Posterior vena cava (tissue), 2 donors: ENCODE data around the gene SIGLEC1. TPM values are rescaled to one million over a fixed set of nuclear protein-coding genes. Genes with fewer than 3 reads are reported as not detected.

Experiments
- DNase-seq: peaks from one replicate; pipeline ENCODE4 v3.0.0-alpha.2; 2020; ENCODE audit warnings: low spot score
- intact Hi-C, 2 donors: fragments of 100-400 bp; cut with DNase I; formaldehyde crosslinking; loops; one replicate each; pipeline versions ENCODE4 v1.14.1 to v1.14.2; 2022 to 2023
- total RNA-seq, 2 donors: library from RNA; stranded (reverse); fragmentation: NEBNext Ultra II Directional; extraction: Animal tissue kit (Norgen Biotek cat#: 25700); gene quantifications; one replicate each; pipeline ENCODE4 v1.2.1, GENCODE V29; 2021
- donor health status: DM: yes; HTN: yes; CAD: no.
- donor health status: DM: yes; HTN: yes; CAD: no.

Gene SIGLEC1
- total RNA-seq, 2 donors from 2014 or later, result 12.6 to 41.1 TPM

DNA sequence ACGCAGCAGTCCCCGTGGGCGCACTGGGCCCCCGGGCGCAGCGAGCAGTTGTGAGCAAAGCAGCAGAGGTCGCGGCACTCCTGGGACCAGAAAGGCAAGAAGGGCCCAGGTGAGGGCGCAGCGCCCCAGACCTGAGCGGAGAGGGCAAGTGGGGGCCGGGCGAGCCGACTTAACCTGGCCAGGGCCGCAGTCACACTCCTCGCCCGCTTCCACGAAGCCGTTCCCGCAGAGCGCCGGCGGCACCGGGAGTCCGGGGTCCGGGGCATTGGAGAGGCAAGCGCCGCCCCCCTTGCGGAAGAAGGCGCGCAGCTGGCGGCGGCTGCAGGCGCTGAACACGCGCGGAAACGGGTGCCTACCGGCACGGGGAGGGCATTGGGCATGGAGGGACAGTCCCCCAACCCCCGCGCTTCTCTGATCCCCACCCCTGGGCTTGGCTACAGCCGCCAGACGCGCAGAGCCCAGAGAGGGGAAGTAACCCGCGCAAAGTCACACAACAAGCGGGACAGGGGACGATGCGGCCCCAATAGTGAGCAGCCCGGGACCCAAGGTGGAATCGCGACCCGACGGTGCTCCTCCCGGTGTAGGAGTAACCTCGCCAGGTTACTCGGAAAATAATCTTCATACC lies 39.7 kb downstream of the SIGLEC1 start:
- no peak for DNase-seq
- intact Hi-C loops, result no loop called here

DNA sequence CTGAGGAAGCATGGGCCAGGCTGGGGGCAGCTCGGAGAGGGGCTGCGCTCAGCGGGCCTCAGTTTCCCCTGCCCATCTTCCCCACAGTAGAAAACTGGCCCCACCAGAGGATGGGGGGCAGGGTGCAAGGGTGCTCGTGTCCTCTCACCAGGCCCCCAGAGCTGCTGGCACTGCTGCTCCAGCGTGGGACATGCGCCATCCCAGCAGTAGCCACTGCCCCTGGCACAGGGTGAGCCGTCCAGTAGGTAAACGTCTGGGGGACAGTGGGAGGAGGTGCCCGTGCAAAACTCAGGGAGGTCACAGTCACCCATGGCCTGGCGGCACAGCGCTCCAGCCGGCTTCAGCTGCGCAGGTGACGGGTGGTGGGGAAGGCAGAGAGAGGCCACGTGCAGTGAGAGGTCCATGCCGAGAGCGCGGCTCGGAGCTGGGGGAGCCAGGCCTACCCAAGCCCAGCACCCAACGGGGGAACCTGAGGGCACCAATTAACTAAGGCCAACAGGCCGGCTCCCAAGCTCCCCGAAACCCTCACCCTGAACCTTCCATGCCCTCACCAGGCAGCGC lies 40.3 kb downstream of the SIGLEC1 start:
- intact Hi-C loops, result no loop called here
- no peak for DNase-seq

DNA sequence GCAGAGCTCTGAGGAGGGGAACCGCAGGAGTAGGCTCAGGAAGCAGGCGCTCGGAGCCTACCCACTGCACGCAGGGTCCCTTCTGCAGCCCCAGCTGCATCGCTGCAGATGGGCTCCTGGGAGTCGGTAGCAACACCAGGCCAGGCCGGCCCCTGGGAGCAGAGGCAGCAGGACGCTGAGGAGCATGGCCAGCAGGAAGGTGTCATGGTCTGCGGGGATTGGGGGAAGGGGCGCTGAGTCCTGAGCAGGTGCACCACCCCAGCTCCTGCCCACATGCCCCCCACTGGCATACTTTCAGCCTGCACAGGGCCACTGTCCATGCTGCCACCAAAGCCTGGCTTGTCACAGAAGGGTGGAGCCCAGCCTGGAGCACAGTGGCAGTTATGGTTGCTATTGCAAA lies 41.5 kb downstream of the SIGLEC1 start:
- DNase-seq, result no peak
- intact Hi-C loops, result no loop called here

DNA sequence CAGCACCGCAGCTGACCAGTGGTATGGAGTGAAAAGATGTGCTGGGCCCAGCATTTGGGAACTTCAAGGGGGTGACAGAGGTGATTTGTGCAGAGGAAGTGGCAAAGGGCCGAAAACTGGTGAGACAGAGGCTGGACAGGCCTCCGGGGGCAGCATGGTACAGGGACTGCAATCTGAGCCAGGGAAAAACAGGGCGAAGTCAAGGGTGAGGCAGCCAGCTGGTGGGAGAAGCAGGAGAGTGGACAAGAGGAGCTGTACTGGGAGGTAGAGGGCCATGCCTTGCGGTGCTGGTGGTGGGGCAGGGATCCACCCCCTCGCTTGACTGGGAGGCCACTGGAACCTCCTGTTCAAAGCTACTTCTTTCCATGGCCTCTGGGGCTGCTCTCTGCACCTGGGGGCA lies 41.9 kb downstream of the SIGLEC1 start:
- no peak for DNase-seq
- intact Hi-C loops, result no loop called here

DNA sequence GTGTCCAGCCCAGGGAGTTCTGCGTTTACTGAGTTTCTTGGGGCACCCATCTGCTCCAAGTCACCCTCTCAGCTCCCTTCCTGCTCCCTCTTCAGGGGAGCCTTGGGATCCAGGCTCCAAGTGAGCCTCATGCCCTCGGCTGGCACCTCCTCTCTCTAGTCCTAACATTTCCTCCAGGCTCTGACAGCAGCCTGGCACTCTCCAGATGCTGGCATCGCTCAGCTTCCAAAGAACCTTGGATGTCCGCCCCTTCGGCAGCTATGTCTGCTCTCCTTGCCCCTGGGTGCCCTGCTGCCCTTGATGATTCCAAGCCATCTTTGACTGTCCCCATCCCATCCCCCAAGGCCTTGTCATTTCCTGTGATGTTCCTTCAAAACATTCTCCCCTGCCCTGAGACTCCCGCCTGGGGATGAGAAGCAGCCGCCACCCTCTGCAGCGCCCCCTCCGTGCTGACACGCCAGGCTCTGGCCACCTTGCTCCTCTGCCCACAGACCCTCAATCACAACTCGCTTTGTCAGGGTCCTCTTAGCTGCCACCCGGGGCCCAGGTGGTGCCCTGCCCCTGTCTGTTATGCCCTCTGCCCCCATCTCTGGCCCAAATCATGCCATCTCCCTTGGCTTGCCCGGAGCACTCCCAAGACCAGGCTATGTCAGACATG lies 42.6 kb downstream of the SIGLEC1 start:
- DNase-seq, result no peak
- intact Hi-C loops, result loop anchor here in 1 of 2 donors (5.0 kb wide), 1 partner anchor 1018 kb away; the partner anchor contains the start of gene NOP56

DNA sequence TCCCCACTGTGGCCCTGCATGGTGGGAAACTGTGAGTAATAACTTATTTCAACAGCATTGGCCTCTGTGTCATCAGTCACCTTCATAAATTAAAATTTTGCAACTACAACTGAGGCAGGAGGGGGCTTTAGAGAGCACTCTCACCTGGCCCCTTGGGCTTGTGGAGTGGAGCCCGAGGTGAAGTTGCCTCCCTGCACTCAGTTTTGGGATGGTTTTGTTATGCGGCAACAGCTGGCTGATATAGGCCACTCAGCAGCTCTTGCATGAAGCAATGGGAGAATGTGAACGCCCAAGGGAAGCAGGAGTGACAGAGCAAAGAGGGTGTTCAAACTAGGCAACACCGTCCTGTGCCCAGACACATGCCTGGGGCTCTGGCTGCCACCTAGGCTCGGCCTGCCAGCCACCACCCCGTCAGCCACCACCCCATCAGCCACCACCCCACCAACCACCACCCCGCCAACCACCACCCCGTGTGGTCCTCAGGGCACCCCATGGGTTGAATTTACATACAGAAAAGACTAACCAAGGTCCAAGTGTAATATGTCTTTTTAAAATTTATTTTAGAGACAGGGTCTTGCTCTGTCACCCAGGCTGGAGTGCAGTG lies 44.9 kb downstream of the SIGLEC1 start:
- no peak for DNase-seq
- intact Hi-C loops, result loop anchor here in 1 of 2 donors (5.0 kb wide), 1 partner anchor 1015 kb away; the partner anchor contains the start of gene NOP56

DNA sequence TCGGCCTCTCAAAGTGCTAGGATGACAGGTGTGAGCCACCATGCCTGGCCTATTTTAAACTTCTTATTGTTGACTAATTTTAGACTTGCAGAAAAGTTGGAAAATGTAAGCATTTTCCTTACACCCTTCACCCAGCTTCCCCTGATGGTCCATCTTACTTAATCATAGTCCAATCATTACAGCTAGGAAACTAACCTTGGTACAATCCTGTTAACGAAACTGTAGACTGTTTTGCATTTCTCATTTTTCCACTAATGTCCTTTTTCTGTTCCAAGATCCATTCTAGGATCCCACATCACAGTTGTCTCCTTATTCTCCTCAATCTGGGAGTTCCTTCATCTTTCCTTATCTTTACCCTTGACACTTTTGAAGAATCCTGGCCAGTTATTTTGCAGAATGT lies 48.5 kb downstream of the SIGLEC1 start:
- DNase-seq, result no peak
- intact Hi-C loops, result no loop called here

DNA sequence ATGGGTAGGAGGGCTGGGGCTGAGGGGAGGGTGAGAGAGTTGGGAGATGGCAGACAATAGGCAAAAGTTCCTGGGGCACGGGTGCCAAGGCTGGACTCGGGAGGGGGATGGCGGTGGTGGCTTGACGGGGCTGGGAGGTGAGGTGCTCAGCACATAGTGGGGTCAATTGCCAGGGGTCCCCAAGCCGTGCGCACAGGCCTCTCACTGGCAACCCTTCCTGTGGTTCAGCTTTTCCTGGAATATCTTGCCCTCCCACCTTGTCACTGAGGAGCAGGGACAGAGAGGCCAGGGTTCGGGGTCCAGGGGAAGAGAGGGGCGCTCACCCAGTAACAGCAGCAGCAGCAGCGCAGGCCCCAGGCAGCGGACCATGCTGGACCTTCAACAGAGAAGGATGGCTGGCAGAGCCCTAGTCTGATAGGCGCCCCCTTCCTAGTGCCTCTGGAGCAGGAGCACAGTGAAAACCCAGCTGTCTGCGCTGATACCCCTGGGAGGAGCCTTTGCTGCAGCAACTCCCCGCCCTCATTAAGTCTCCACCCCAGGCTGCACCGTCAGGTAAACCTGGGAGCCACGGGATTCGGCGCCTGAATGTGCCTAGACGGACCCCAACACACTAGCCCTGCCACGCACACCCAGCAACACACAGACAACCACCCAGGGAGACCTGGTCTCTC lies 49.2 kb downstream of the SIGLEC1 start, which contains the start of gene GFRA4:
TSS of gene GFRA4 (minus strand) at position 369 of the 671 bp plus-strand sequence. CDS start at position 369, 0 bp downstream.
- intact Hi-C loops, result no loop called here
- DNase-seq, result peak; percentile 72

Other genes with a start within 250 kb of the SIGLEC1 start
- gene ATRN, start 241.6 kb downstream of the SIGLEC1 start, total RNA-seq, result 10 to 100 TPM; 21.3 to 26.1 TPM
- not detected for gene GFRA4, start 49.2 kb downstream of the SIGLEC1 start, total RNA-seq
- gene ADAM33, start 30.6 kb downstream of the SIGLEC1 start, total RNA-seq, result 10 to 100 TPM; 52.0 to 70.3 TPM
- gene HSPA12B, start 20.1 kb upstream of the SIGLEC1 start, total RNA-seq, result 10 to 100 TPM; 18.0 to 18.5 TPM
- gene ADISSP, start 55.2 kb upstream of the SIGLEC1 start, total RNA-seq, result 10 to 100 TPM; 14.6 to 20.2 TPM
- gene SPEF1, start 68.8 kb upstream of the SIGLEC1 start, total RNA-seq, result not detected
- 100 to 1,000 TPM in 1 of 2 donors, 10 to 100 TPM in 1; 97.4 to 119 TPM for gene CENPB, start 74.1 kb upstream of the SIGLEC1 start, total RNA-seq
- 10 to 100 TPM; 24.0 to 24.2 TPM for gene CDC25B, start 83.7 kb upstream of the SIGLEC1 start, total RNA-seq
- gene AP5S1, start 107.9 kb upstream of the SIGLEC1 start, total RNA-seq, result 10 to 100 TPM in 1 of 2 donors, 1 to 10 TPM in 1; 8.8 to 11.2 TPM
- gene MAVS, start 134.2 kb upstream of the SIGLEC1 start, total RNA-seq, result 10 to 100 TPM; 26.2 to 27.1 TPM
- gene PANK2, start 176.8 kb upstream of the SIGLEC1 start, total RNA-seq, result 10 to 100 TPM; 27.0 to 31.5 TPM